NCI-H2081 (cell line): ENCODE data around the gene PEX14.
A peak's percentile ranks its signal among the peaks of the same experiment; 100 is the strongest.
"Not testable (repeated sequence)": the region's sequence is repeated elsewhere in the genome, so short reads cannot be mapped to it uniquely, and the experiment has no call there.

ENCODE experiments used
- DNase-seq, 2 experiments: peaks; one replicate each; lab custom pipeline; 2025; lab: John Stamatoyannopoulos, UW

PEX14 gene

GRCh38 chr1:10474613-10475507 lies at the start of gene PEX14:
TSS of gene PEX14 (plus strand) at chr1:10474950. CDS start at chr1:10474967, 17 bp downstream.
- peak; percentile 87 to 94 for DNase-seq

- not testable (repeated sequence) for DNase-seq
Measured at GRCh38 chr1:10425826-10426534, 48.8 kb upstream of the PEX14 start.

GRCh38 chr1:10426535-10426848 lies 48.3 kb upstream of the PEX14 start:
- not testable (repeated sequence) for DNase-seq

- DNase-seq, result no peak
Measured at GRCh38 chr1:10428984-10429383, 45.8 kb upstream of the PEX14 start.

GRCh38 chr1:10429868-10430215 lies 44.9 kb upstream of the PEX14 start:
- no peak for DNase-seq

GRCh38 chr1:10430216-10431069 lies 44.3 kb upstream of the PEX14 start, which contains the start of gene CENPS:
TSS of gene CENPS (plus strand) at chr1:10430433. CDS start at chr1:10430518, 85 bp downstream.
- peak; percentile 83 to 90 for DNase-seq

GRCh38 chr1:10431070-10431730 lies 43.5 kb upstream of the PEX14 start:
- peak in 1 of 2 experiments; percentile 50 for DNase-seq

- no peak for DNase-seq
Measured at GRCh38 chr1:10432910-10433700, 41.6 kb upstream of the PEX14 start.

- DNase-seq, result no peak
Measured at GRCh38 chr1:10433790-10434189, 41.0 kb upstream of the PEX14 start.

GRCh38 chr1:10434590-10434989 lies 40.2 kb upstream of the PEX14 start:
- DNase-seq, result no peak

GRCh38 chr1:10437052-10437451 lies 37.7 kb upstream of the PEX14 start:
- no peak for DNase-seq

- DNase-seq, result no peak
Measured at GRCh38 chr1:10438677-10439163, 36.0 kb upstream of the PEX14 start.

GRCh38 chr1:10440305-10440704 lies 34.4 kb upstream of the PEX14 start:
- DNase-seq, result no peak

GRCh38 chr1:10440794-10441193 lies 34.0 kb upstream of the PEX14 start:
- DNase-seq, result no peak

- no peak for DNase-seq
Measured at GRCh38 chr1:10444248-10444647, 30.5 kb upstream of the PEX14 start.

GRCh38 chr1:10444795-10445397 lies 29.9 kb upstream of the PEX14 start:
- DNase-seq, result no peak

- DNase-seq, result no peak
Measured at GRCh38 chr1:10446790-10447422, 27.8 kb upstream of the PEX14 start.

- peak in 1 of 2 experiments; percentile 15 for DNase-seq
Measured at GRCh38 chr1:10449751-10450150, 25.0 kb upstream of the PEX14 start, which contains the start of gene CORT. TSS of gene CORT (plus strand) at chr1:10450031. CDS start at chr1:10450224, 193 bp downstream.

GRCh38 chr1:10450156-10450814 lies 24.5 kb upstream of the PEX14 start:
- no peak for DNase-seq
